MCF 10A (cell line): Measurements from ENCODE around the gene ECI1. TPM values are rescaled to one million over a fixed set of nuclear protein-coding genes. Genes with fewer than 3 reads are reported as not detected.
A peak's percentile ranks its signal among the peaks of the same experiment; 100 is the strongest.

Experiments used
- Bru-seq: library from RNA; stranded (reverse); fragments of 400-500 nt; gene quantifications from one replicate; lab custom pipeline; 2021; lab: Mats Ljungman, UMichigan
- BruChase-seq, 2 experiments: library from RNA; stranded (reverse); fragments of 400-500 nt; gene quantifications; one replicate each; lab custom pipeline; 2021; lab: Mats Ljungman, UMichigan
- BruUV-seq: library from RNA; stranded (reverse); fragments of 400-500 nt; replicated peaks from 2 replicates; lab custom pipeline; 2021; lab: Mats Ljungman, UMichigan
- CTCF ChIA-PET: fragments of 300-600 bp; sonication (Branson Sonifier 250); formaldehyde crosslinking; extraction: SDS; loops from one replicate; lab custom pipeline; 2021; ENCODE audit warnings: antibody characterized with exemption, inconsistent platforms; lab: Yijun Ruan, JAX
- POLR2A ChIA-PET: fragments of 300-600, 350-650 bp; sonication (Branson Sonifier 250); formaldehyde crosslinking; extraction: SDS; loops from one replicate; lab custom pipeline; 2020; ENCODE audit warnings: antibody characterized with exemption, inconsistent platforms; lab: Yijun Ruan, JAX
- DNase-seq: peaks from one replicate; pipeline ENCODE4 v3.0.0-alpha.2; 2018; ENCODE audit not compliant: unreplicated experiment
- H3K27ac Mint-ChIP-seq: one replicate; pipeline ENCODE4 v1.8.0; 2022; ENCODE audit warnings: mild to moderate bottlenecking, low read depth, mixed read lengths; ENCODE audit not compliant: unreplicated experiment
- H3K27me3 Mint-ChIP-seq: one replicate; pipeline ENCODE4 v1.8.0; 2022; ENCODE audit warnings: mixed read lengths; ENCODE audit not compliant: insufficient read depth, unreplicated experiment
- H3K36me3 Mint-ChIP-seq: one replicate; pipeline ENCODE4 v1.8.0; 2022; ENCODE audit warnings: mild to moderate bottlenecking, moderate library complexity, mixed read lengths; ENCODE audit not compliant: insufficient read depth, unreplicated experiment
- H3K4me1 Mint-ChIP-seq: one replicate; pipeline ENCODE4 v1.8.0; 2022; ENCODE audit warnings: mixed read lengths; ENCODE audit not compliant: insufficient read depth, unreplicated experiment
- H3K4me3 Mint-ChIP-seq: one replicate; pipeline ENCODE4 v1.8.0; 2022; ENCODE audit warnings: mild to moderate bottlenecking, moderate library complexity, mixed read lengths; ENCODE audit not compliant: unreplicated experiment
- H3K9me3 Mint-ChIP-seq: one replicate; pipeline ENCODE4 v1.8.0; 2022; ENCODE audit warnings: mixed read lengths; ENCODE audit not compliant: unreplicated experiment
- CTCF ChIP-seq: fragments of 200-600 bp; IDR thresholded peaks from one replicate; pipeline ENCODE4 v1.8.0; 2022; ENCODE audit warnings: antibody characterized with exemption, mild to moderate bottlenecking; ENCODE audit not compliant: unreplicated experiment
- intact Hi-C: fragments of 100-400 bp; cut with micrococcal nuclease; formaldehyde crosslinking; loops from 2 replicates; pipeline ENCODE4 v1.14.1; 2022
- long read RNA-seq: library from polyadenylated mRNA; stranded (forward); transcript quantifications from one replicate; pipeline ENCODE4 v2.0.0, GENCODE V29; 2022
- total RNA-seq: library from RNA; stranded (reverse); gene quantifications from 2 replicates; pipeline ENCODE4 v1.2.3, GENCODE V29; 2022

ECI1 gene
- total RNA-seq (115 and 154 TPM in 2 replicates), Bru-seq, nascent RNA (percentile 67 among the genes with signal in this experiment), BruChase-seq, experiment 1, labeled RNA remaining after a 6-hour chase (percentile 65 among the genes with signal in this experiment), BruChase-seq, experiment 2, labeled RNA remaining after a 2-hour chase (percentile 63 among the genes with signal in this experiment)
- long read RNA-seq, transcript ECI1-201 (7 exons, 1,541 nt) = major isoform, 173 of 205 reads
- long read RNA-seq, transcript ECI1-206 (6 exons, 961 nt) = minor isoform, 16 of 205 reads
- long read RNA-seq, partial matches to known transcripts = 8 of 205 reads
- long read RNA-seq, other reads (novel, unspliced or antisense) = 8 of 205 reads

- ChIA-PET CTCF (interaction anchor here (0.5 to 1.5 kb wide), 12 partner anchors 8 to 752 kb away, joined by 3 to 7 read pairs (median 4); partner anchors contain the start of gene PGP), POLR2A (interaction anchor here (0.5 to 4.9 kb wide), 37 partner anchors 9 to 507 kb away, joined by 3 to 58 read pairs (median 6); partner anchors contain the start of genes AMDHD2, ATP6V0C, CCNF and DNASE1L2)
- Mint-ChIP-seq H3K4me3 (peak within 1 kb of the TSS; percentile 92), H3K9me3 (no peaks in the 10 kb centered on the region), H3K36me3 (peaks cover 53% of the 10 kb centered on the region), H3K27me3 (no peaks in the 10 kb centered on the region), H3K27ac (peak within 1 kb of the TSS; percentile 91), H3K4me1 (no peaks in the 10 kb centered on the region)
- BruUV-seq = no TSS peak
- peak; percentile 51 for TF ChIP-seq CTCF
- intact Hi-C loops = loop anchor here (2.0 kb wide), 1 partner anchor 27 kb away; no protein-coding TSS in a partner anchor
- peak; percentile 94 for DNase-seq
Measured at GRCh38 chr16:2251296-2252111, at the start of gene ECI1. Gene ECI1, minus strand, starts transcription at chr16:2251587. Its CDS starts 21 bp downstream, at chr16:2251566.

- no peaks in the 10 kb centered on the region for H3K4me1 Mint-ChIP-seq
- DNase-seq = no peak
- ChIA-PET CTCF (no interaction called here), POLR2A (no interaction called here)
- no TSS peak for BruUV-seq
- intact Hi-C loops = no loop called here
- H3K27ac Mint-ChIP-seq = no peak overlapping the region
- H3K4me3 Mint-ChIP-seq = no peak overlapping the region
- TF ChIP-seq CTCF = no peak
- no peaks in the 10 kb centered on the region for H3K36me3 Mint-ChIP-seq
- H3K27me3 Mint-ChIP-seq = no peaks in the 10 kb centered on the region
- H3K9me3 Mint-ChIP-seq = no peaks in the 10 kb centered on the region
Measured at GRCh38 chr16:2299915-2300192, 48.5 kb upstream of the ECI1 start.

GRCh38 chr16:2299121-2299914 is 47.9 kb upstream of the ECI1 start:
- H3K4me1 Mint-ChIP-seq = no peaks in the 10 kb centered on the region
- ChIA-PET POLR2A (no interaction called here), CTCF (no interaction called here)
- no peak for DNase-seq
- BruUV-seq = no TSS peak
- no peaks in the 10 kb centered on the region for H3K36me3 Mint-ChIP-seq
- TF ChIP-seq CTCF = no peak
- no peak overlapping the region for H3K4me3 Mint-ChIP-seq
- no peaks in the 10 kb centered on the region for H3K27me3 Mint-ChIP-seq
- intact Hi-C loops = no loop called here
- no peaks in the 10 kb centered on the region for H3K9me3 Mint-ChIP-seq
- no peak overlapping the region for H3K27ac Mint-ChIP-seq

- Mint-ChIP-seq H3K4me3 (no peak overlapping the region), H3K27ac (no peak overlapping the region), H3K36me3 (no peaks in the 10 kb centered on the region), H3K4me1 (no peaks in the 10 kb centered on the region), H3K9me3 (no peaks in the 10 kb centered on the region), H3K27me3 (no peaks in the 10 kb centered on the region)
- no peak for TF ChIP-seq CTCF
- no TSS peak for BruUV-seq
- ChIA-PET POLR2A (no interaction called here), CTCF (no interaction called here)
- intact Hi-C loops = no loop called here
- no peak for DNase-seq
Measured at GRCh38 chr16:2298621-2299020, 47.2 kb upstream of the ECI1 start.
